ENCODE results near the gene MRPL49. TPM values are rescaled to one million over a fixed set of nuclear protein-coding genes. Genes with fewer than 3 reads are reported as not detected.

Gene MRPL49
- 41.9 and 49.5 TPM in 2 replicates for total RNA-seq

GRCh38 chr11:65121865-65122696 is at the start of gene MRPL49, which contains the start of gene FAU:
MRPL49 (plus strand) TSS chr11:65122321; CDS start chr11:65122347, 26 bp downstream.
FAU (minus strand) TSS chr11:65122134; CDS start chr11:65121813, 321 bp downstream.

GRCh38 chr11:65083834-65084597 is 38.1 kb upstream of the MRPL49 start, which contains the start of the genes CDCA5 and ZFPL1:
CDCA5 (minus strand) TSS chr11:65084040; CDS start chr11:65083978, 62 bp downstream.
ZFPL1 (plus strand) TSS chr11:65084222; CDS start chr11:65084699, 477 bp downstream.

GRCh38 chr11:65095974-65096806 is 25.9 kb upstream of the MRPL49 start, which contains the start of gene VPS51:
VPS51 (plus strand) TSS chr11:65096214; CDS start chr11:65096251, 37 bp downstream.

GRCh38 chr11:65111744-65112545 is 10.2 kb upstream of the MRPL49 start, which contains the start of gene TM7SF2:
TM7SF2 (plus strand) TSS chr11:65111872; CDS start chr11:65112016, 144 bp downstream.

GRCh38 chr11:65117206-65118096 is 4.7 kb upstream of the MRPL49 start, which contains the start of gene ZNHIT2:
ZNHIT2 (minus strand) TSS chr11:65117701; CDS start chr11:65117653, 48 bp downstream.

GRCh38 chr11:65134240-65134951 is 12.3 kb downstream of the MRPL49 start, which contains the start of gene SYVN1:
SYVN1 (minus strand) TSS chr11:65134519; CDS start chr11:65133601, 918 bp downstream.

GRCh38 chr11:65170058-65170534 is 48.0 kb downstream of the MRPL49 start, which contains the start of gene SPDYC:
SPDYC (plus strand) TSS chr11:65170233; CDS start chr11:65171358, 1,125 bp downstream.

Other genes starting within 250 kb of the MRPL49 start
- 19.3 and 24.4 TPM in 2 replicates for gene EHD1, start 243.7 kb upstream of the MRPL49 start, total RNA-seq
- gene ATG2A, start 205.1 kb upstream of the MRPL49 start, total RNA-seq, result 8.8 and 13.9 TPM in 2 replicates
- gene PPP2R5B, start 197.6 kb upstream of the MRPL49 start, total RNA-seq, result 5.0 and 9.2 TPM in 2 replicates
- not detected in 2 replicates for gene GPHA2, start 186.4 kb upstream of the MRPL49 start, total RNA-seq
- gene MAJIN, start 150.2 kb upstream of the MRPL49 start, total RNA-seq, result not detected in 2 replicates
- gene BATF2, start 125.3 kb upstream of the MRPL49 start, total RNA-seq, result 0.52 and 0.54 TPM in 2 replicates
- gene ARL2, start 108.2 kb upstream of the MRPL49 start, total RNA-seq, result 124 and 130 TPM in 2 replicates
- 7.5 and 9.9 TPM in 2 replicates for gene SNX15, start 94.9 kb upstream of the MRPL49 start, total RNA-seq
- 4.1 and 5.3 TPM in 2 replicates for gene SAC3D1, start 81.1 kb upstream of the MRPL49 start, total RNA-seq
- gene NAALADL1, start 63.8 kb upstream of the MRPL49 start, total RNA-seq, result 11.5 and 12.8 TPM in 2 replicates
- gene CDCA5, start 38.3 kb upstream of the MRPL49 start, total RNA-seq, result 1.5 and 2.0 TPM in 2 replicates
- 16.4 and 20.7 TPM in 2 replicates for gene ZFPL1, start 38.1 kb upstream of the MRPL49 start, total RNA-seq
- gene VPS51, start 26.1 kb upstream of the MRPL49 start, total RNA-seq, result 231 and 291 TPM in 2 replicates
- gene TM7SF2, start 10.4 kb upstream of the MRPL49 start, total RNA-seq, result 6.0 and 12.8 TPM in 2 replicates
- gene ZNHIT2, start 4.6 kb upstream of the MRPL49 start, total RNA-seq, result 6.3 and 6.4 TPM in 2 replicates
- gene FAU, start 187 bp upstream of the MRPL49 start, total RNA-seq, result 283 and 465 TPM in 2 replicates
- 7.9 and 12.3 TPM in 2 replicates for gene SYVN1, start 12.2 kb downstream of the MRPL49 start, total RNA-seq
- not detected in 2 replicates for gene SPDYC, start 47.9 kb downstream of the MRPL49 start, total RNA-seq
- gene CAPN1, start 59.6 kb downstream of the MRPL49 start, total RNA-seq, result 80.4 and 81.5 TPM in 2 replicates
- 3.3 and 3.4 TPM in 2 replicates for gene POLA2, start 139.6 kb downstream of the MRPL49 start, total RNA-seq
- 7.3 and 8.2 TPM in 2 replicates for gene CDC42EP2, start 192.5 kb downstream of the MRPL49 start, total RNA-seq
- gene DPF2, start 211.5 kb downstream of the MRPL49 start, total RNA-seq, result 17.8 and 25.1 TPM in 2 replicates
- 0.09 and 0.22 TPM in 2 replicates for gene TIGD3, start 232.4 kb downstream of the MRPL49 start, total RNA-seq